PC-9 (cell line): Measurements from ENCODE around the gene SLC45A3. TPM values are rescaled to one million over a fixed set of nuclear protein-coding genes. Genes with fewer than 3 reads are reported as not detected.

Experiments
- BruUV-seq: library from RNA; stranded (reverse); fragments of 400-500 nt; replicated peaks from 2 replicates; lab custom pipeline; 2021; lab: Mats Ljungman, UMichigan
- CTCF ChIA-PET: fragments of 300-600 bp; sonication (Branson Sonifier 250); formaldehyde crosslinking; loops from one replicate; lab custom pipeline; 2022; ENCODE audit warnings: antibody characterized with exemption; lab: Charles Lee
- POLR2A ChIA-PET: fragments of 300-600 bp; sonication (Branson Sonifier 250); formaldehyde crosslinking; loops from one replicate; lab custom pipeline; 2022; ENCODE audit warnings: antibody characterized with exemption; ENCODE audit not compliant: unreplicated experiment; lab: Charles Lee
- DNase-seq, 2 experiments: peaks; one replicate each; pipeline versions ENCODE4 v3.0.0 to v3.0.0-alpha.2; 2015 to 2022; ENCODE audit warnings: mixed read lengths in 1 of 2
- H2AFZ ChIP-seq: fragments of 200-600 bp; sonication (generic); 2 replicates; pipeline ENCODE4 v1.8.1; 2017; ENCODE audit warnings: antibody characterized with exemption
- H3F3A ChIP-seq: fragments of 200-600 bp; sonication (generic); 2 replicates; pipeline ENCODE4 v1.8.1; 2017; ENCODE audit warnings: antibody characterized with exemption, mild to moderate bottlenecking, low read depth; ENCODE audit not compliant: insufficient read depth
- H3K27ac ChIP-seq: fragments of 200-600 bp; sonication (generic); 2 replicates; pipeline ENCODE4 v1.6.1; 2016; ENCODE audit warnings: mixed run types
- H3K27me3 ChIP-seq: fragments of 200-600 bp; sonication (generic); 2 replicates; pipeline ENCODE4 v1.6.1; 2016; ENCODE audit warnings: low read depth, mixed run types; ENCODE audit not compliant: insufficient read depth
- H3K36me3 ChIP-seq: fragments of 200-600 bp; sonication (generic); 2 replicates; pipeline ENCODE4 v1.6.1; 2016; ENCODE audit warnings: low read depth, mixed run types
- H3K4me1 ChIP-seq: fragments of 200-600 bp; sonication (generic); replicated peaks from 2 replicates; pipeline ENCODE4 v1.6.1; 2016; ENCODE audit warnings: mixed run types; ENCODE audit not compliant: insufficient read depth
- H3K4me2 ChIP-seq: fragments of 200-600 bp; sonication (generic); 2 replicates; pipeline ENCODE4 v1.6.1; 2017; ENCODE audit warnings: mixed run types
- H3K4me3 ChIP-seq: fragments of 200-600 bp; sonication (generic); 2 replicates; pipeline ENCODE4 v1.6.1; 2016; ENCODE audit warnings: mixed run types
- H3K79me2 ChIP-seq: fragments of 200-600 bp; sonication (generic); 2 replicates; pipeline ENCODE4 v1.6.1; 2017; ENCODE audit warnings: low read depth, mixed run types
- H3K9me2 ChIP-seq: fragments of 200-600 bp; sonication (generic); 2 replicates; pipeline ENCODE4 v1.8.1; 2017; ENCODE audit warnings: mild to moderate bottlenecking; ENCODE audit not compliant: insufficient read depth
- H3K9me3 ChIP-seq: fragments of 200-600 bp; sonication (generic); 2 replicates; pipeline ENCODE4 v1.8.1; 2016; ENCODE audit warnings: low read depth; ENCODE audit not compliant: insufficient read depth
- H4K20me1 ChIP-seq: fragments of 200-600 bp; sonication (generic); 2 replicates; pipeline ENCODE4 v1.8.1; 2017; ENCODE audit not compliant: insufficient read depth
- EZH2 ChIP-seq: fragments of 200-600 bp; sonication (generic); IDR thresholded peaks from 2 replicates; pipeline ENCODE4 v1.8.0; 2017; ENCODE audit warnings: antibody characterized with exemption, low read depth
- intact Hi-C: fragments of 100-400 bp; cut with micrococcal nuclease; formaldehyde crosslinking; loops from one replicate; pipeline ENCODE4 v1.10.0; 2022; ENCODE audit not compliant: unreplicated experiment
- total RNA-seq: library from RNA; stranded (reverse); gene quantifications from 2 replicates; pipeline ENCODE4 v1.2.3, GENCODE V29; 2021
- TF ChIP-seq, protein P1 (sequence below): fragments of 200-600 bp; sonication (generic); conservative IDR thresholded peaks from 2 replicates; pipeline ENCODE4 v1.6.1; 2017; ENCODE audit warnings: mixed run types, antibody characterized with exemption, mild to moderate bottlenecking, moderate library complexity

SLC45A3 gene
- total RNA-seq, 1 experiment from 2014 or later, result 19.9 TPM

DNA sequence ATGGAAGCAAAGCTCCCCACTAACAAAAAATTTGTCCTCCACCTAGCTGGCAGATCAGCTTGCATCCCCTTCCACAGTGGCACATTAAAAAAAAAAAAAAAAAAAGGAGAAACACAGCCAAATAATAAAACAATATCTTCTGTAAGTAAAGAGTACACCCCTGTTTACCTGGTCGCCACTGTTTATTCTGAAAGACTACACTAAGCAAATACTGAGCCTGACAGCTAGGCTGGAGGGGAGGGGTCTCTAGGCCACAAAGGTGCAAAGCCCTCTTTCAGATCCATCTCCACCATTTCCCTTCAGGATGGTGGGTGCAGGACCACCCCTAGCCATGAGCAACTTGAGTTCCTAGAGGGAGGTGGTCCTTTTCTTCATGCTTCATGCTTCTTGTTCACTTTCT is 22.8 kb upstream of the SLC45A3 start:
- H3K4me1 ChIP-seq, result no peaks in the 10 kb centered on the region
- no peak overlapping the region for H3K4me3 ChIP-seq
- no peak overlapping the region for H2AFZ ChIP-seq
- peaks cover 26% of the 10 kb centered on the region; the same call in 1 of the 2 replicates for H3F3A ChIP-seq
- no peaks in the 10 kb centered on the region for H4K20me1 ChIP-seq
- TF ChIP-seq, protein P1, sequence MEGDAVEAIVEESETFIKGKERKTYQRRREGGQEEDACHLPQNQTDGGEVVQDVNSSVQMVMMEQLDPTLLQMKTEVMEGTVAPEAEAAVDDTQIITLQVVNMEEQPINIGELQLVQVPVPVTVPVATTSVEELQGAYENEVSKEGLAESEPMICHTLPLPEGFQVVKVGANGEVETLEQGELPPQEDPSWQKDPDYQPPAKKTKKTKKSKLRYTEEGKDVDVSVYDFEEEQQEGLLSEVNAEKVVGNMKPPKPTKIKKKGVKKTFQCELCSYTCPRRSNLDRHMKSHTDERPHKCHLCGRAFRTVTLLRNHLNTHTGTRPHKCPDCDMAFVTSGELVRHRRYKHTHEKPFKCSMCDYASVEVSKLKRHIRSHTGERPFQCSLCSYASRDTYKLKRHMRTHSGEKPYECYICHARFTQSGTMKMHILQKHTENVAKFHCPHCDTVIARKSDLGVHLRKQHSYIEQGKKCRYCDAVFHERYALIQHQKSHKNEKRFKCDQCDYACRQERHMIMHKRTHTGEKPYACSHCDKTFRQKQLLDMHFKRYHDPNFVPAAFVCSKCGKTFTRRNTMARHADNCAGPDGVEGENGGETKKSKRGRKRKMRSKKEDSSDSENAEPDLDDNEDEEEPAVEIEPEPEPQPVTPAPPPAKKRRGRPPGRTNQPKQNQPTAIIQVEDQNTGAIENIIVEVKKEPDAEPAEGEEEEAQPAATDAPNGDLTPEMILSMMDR, result no peak
- TF ChIP-seq EZH2, result no peak
- no peaks in the 10 kb centered on the region for H3K79me2 ChIP-seq
- POLR2A ChIA-PET, result interaction anchor here (0.6 kb wide), 1 partner anchor 199 kb away, joined by 3 read pairs; the partner anchor contains the start of gene CDK18
- intact Hi-C loops, result no loop called here
- no peaks in the 10 kb centered on the region for H3K9me2 ChIP-seq
- no peaks in the 10 kb centered on the region for H3K9me3 ChIP-seq
- H3K27me3 ChIP-seq, result no peaks in the 10 kb centered on the region
- H3K4me2 ChIP-seq, result no peak overlapping the region
- CTCF ChIA-PET, result no interaction called here
- BruUV-seq, result no TSS peak
- no peak for DNase-seq
- no peak overlapping the region for H3K27ac ChIP-seq
- peaks cover 4% of the 10 kb centered on the region; the same call in 1 of the 2 replicates for H3K36me3 ChIP-seq

DNA sequence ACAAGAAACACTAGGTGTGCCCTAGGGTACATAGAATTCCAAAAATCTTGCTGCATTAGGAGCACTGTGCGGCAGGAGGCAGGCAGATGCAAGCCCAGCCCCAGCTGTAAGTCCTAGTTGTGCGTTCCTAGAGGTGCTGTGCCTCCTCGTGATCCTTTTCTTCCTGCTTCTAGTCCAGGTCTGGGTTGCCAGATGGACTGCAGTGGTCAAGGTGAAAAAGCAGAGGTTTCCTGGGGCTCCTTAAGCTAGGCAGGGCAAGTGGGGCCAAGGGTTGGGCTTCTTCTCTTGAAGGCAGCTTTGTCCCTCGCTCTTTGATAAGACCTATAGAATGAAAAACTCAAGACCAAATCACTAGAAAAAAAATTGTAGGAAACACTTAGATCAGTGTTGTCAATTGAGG is 21.6 kb upstream of the SLC45A3 start:
- DNase-seq, result no peak
- no TSS peak for BruUV-seq
- H4K20me1 ChIP-seq, result no peaks in the 10 kb centered on the region
- ChIA-PET POLR2A (no interaction called here), CTCF (no interaction called here)
- H3F3A ChIP-seq, result peaks cover 24% of the 10 kb centered on the region; the same call in 1 of the 2 replicates
- H3K9me3 ChIP-seq, result no peaks in the 10 kb centered on the region
- intact Hi-C loops, result no loop called here
- H3K9me2 ChIP-seq, result no peaks in the 10 kb centered on the region
- H3K36me3 ChIP-seq, result peaks cover 4% of the 10 kb centered on the region; the same call in 1 of the 2 replicates
- no peak overlapping the region for H3K27ac ChIP-seq
- no peak overlapping the region for H3K4me2 ChIP-seq
- no peak overlapping the region for H3K4me3 ChIP-seq
- H3K27me3 ChIP-seq, result no peaks in the 10 kb centered on the region
- H3K79me2 ChIP-seq, result no peaks in the 10 kb centered on the region
- no peak for TF ChIP-seq EZH2
- TF ChIP-seq, protein P1, result no peak
- no peaks in the 10 kb centered on the region for H3K4me1 ChIP-seq
- H2AFZ ChIP-seq, result no peak overlapping the region

DNA sequence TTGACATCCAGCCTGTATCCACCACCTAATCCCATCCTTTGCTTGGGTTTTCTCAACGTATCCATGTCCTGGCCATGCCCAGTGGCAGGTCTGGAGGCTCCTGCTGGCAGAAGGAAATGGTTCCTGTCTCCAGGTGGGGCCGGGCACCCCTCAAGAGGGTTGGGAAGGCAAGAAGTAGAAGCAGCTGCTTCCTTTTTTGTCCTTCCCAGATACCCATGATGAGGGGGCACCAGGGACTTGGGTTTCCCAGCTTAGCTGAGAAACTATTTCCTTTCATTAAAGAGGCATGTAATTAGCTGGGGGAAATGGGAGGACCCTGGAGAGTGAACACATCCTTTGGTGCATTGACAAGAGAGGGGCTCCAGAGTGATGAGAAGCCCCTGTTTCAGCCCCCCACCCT is 21.1 kb upstream of the SLC45A3 start:
- no TSS peak for BruUV-seq
- TF ChIP-seq, protein P1, result no peak
- no peak for TF ChIP-seq EZH2
- intact Hi-C loops, result no loop called here
- Histone ChIP-seq H3F3A (peaks cover 19% of the 10 kb centered on the region; the same call in 1 of the 2 replicates), H3K9me3 (no peaks in the 10 kb centered on the region), H3K4me1 (no peaks in the 10 kb centered on the region), H3K27ac (no peak overlapping the region), H4K20me1 (no peaks in the 10 kb centered on the region), H3K4me3 (no peak overlapping the region), H3K79me2 (no peaks in the 10 kb centered on the region), H3K9me2 (no peaks in the 10 kb centered on the region), H3K36me3 (peaks cover 4% of the 10 kb centered on the region; the same call in 1 of the 2 replicates), H2AFZ (no peak overlapping the region), H3K4me2 (no peak overlapping the region), H3K27me3 (no peaks in the 10 kb centered on the region)
- DNase-seq, result no peak
- POLR2A ChIA-PET, result no interaction called here
- CTCF ChIA-PET, result no interaction called here
